ENCODE data around the gene PLLP. TPM values are rescaled to one million over a fixed set of nuclear protein-coding genes. Genes with fewer than 3 reads are reported as not detected.

Gene PLLP
- total RNA-seq, 1 donor from 2014 or later, result 0.79 TPM

DNA sequence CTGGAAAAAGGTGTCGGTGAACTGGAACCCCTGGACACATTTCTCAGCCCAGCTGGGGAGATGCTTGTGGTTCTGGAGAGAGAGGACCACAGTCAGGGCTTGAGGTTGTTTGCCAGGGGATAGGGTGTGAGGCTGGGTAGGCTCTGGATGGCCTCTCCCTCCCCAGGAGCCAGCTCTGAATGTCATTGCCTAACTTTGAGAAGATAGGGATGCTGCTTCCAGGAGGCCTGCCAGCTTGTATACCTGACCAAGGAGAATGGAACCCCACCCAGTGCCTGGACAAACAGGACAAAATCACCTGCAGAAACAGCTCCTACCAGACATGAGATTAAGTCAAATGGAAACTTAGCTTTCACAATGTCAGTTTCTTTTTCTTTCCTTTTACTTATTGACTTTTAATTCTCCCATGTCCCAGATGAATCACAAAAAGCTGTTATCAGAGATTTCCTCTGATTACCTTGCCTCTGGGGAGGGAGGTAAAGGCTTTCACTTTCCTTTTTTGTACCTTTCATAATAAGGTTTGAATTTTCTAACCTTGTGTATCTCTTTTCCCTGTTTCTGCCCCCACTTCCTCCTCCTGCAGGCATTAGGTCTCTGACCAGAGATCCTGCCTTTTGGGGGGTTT is 29.8 kb upstream of the PLLP start:
- no peak for TF ChIP-seq CTCF (conservative IDR thresholded peaks at IDR 0.05)
- Mint-ChIP-seq H3K4me1 (peaks cover 4% of the 10 kb centered on the region), H3K27ac (ENCODE audit: unreplicated experiment) (no peak overlapping the region), H3K36me3 (ENCODE audit: low read depth) (no peaks in the 10 kb centered on the region), H3K4me3 (no peak overlapping the region), H3K27me3 (ENCODE audit: low read depth) (peaks cover 13% of the 10 kb centered on the region), H3K9me3 (no peaks in the 10 kb centered on the region)
- DNase-seq (ENCODE audit: low read depth, low spot score), result no peak

- Mint-ChIP-seq H3K4me1 (peaks cover 4% of the 10 kb centered on the region), H3K27me3 (ENCODE audit: low read depth) (peaks cover 13% of the 10 kb centered on the region), H3K4me3 (no peak overlapping the region), H3K36me3 (ENCODE audit: low read depth) (no peaks in the 10 kb centered on the region), H3K27ac (ENCODE audit: unreplicated experiment) (no peak overlapping the region), H3K9me3 (no peaks in the 10 kb centered on the region)
- no peak for TF ChIP-seq CTCF (conservative IDR thresholded peaks at IDR 0.05)
- no peak for DNase-seq (ENCODE audit: low read depth, low spot score)
Measured at GRCh38 chr16:57313509-57313908, 29.0 kb upstream of the PLLP start.

GRCh38 chr16:57310801-57311200 is 26.3 kb upstream of the PLLP start:
- H3K4me1 Mint-ChIP-seq, result no peaks in the 10 kb centered on the region
- H3K27me3 Mint-ChIP-seq (ENCODE audit: low read depth), result peaks cover 13% of the 10 kb centered on the region
- no peak for TF ChIP-seq CTCF (conservative IDR thresholded peaks at IDR 0.05)
- no peaks in the 10 kb centered on the region for H3K36me3 Mint-ChIP-seq (ENCODE audit: low read depth)
- H3K9me3 Mint-ChIP-seq, result no peaks in the 10 kb centered on the region
- no peak for DNase-seq (ENCODE audit: low read depth, low spot score)
- H3K27ac Mint-ChIP-seq (ENCODE audit: unreplicated experiment), result no peak overlapping the region
- H3K4me3 Mint-ChIP-seq, result no peak overlapping the region

DNA sequence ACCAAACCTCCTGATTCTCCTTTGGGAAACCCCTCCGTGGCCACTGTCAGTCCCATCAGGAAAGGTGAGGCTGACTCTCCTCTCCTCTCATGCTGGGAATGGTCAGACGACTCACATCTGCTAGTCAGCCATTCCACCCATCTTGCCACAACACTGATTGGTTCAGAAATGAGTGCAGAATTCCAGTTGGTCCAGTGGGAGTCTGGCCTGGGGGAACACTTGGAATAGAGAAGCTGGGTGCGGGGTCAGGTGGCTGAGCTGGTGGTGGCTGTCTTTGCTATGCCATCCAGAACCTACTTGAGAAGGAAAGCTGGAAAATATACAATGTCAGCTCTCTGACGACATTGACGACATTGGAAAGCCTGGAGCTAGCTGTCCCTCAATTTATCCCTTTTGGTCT is 23.6 kb upstream of the PLLP start:
- DNase-seq (ENCODE audit: low read depth, low spot score), result no peak

DNA sequence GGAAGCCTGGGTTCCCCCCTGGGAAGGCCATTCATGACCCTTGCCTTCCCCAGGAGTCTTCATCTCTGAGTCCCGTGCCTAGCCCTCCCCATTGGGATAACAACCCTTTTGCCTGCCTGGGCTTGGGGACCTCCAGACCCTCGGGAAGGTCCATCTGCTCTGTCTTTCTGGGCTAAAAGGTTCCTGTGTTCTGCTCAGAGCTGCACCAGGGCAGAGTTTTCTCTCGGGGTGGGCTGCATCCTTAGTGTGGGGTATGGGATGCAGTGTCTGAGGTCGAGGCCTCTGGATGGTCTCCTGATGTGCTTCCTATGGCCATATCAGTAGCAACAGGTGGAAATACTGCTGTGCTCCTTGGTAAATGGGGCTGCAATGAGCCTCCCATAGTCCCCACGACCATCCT is 22.9 kb upstream of the PLLP start:
- DNase-seq (ENCODE audit: low read depth, low spot score), result no peak
- TF ChIP-seq CTCF (conservative IDR thresholded peaks at IDR 0.05), result no peak
- no peak overlapping the region for H3K4me3 Mint-ChIP-seq
- H3K27ac Mint-ChIP-seq (ENCODE audit: unreplicated experiment), result no peak overlapping the region
- H3K27me3 Mint-ChIP-seq (ENCODE audit: low read depth), result peaks cover 6% of the 10 kb centered on the region
- no peaks in the 10 kb centered on the region for H3K9me3 Mint-ChIP-seq
- no peaks in the 10 kb centered on the region for H3K4me1 Mint-ChIP-seq
- H3K36me3 Mint-ChIP-seq (ENCODE audit: low read depth), result no peaks in the 10 kb centered on the region

More for the DNA sequence above, 23.6 kb upstream of the PLLP start:
- Mint-ChIP-seq H3K9me3 (no peaks in the 10 kb centered on the region), H3K27ac (ENCODE audit: unreplicated experiment) (no peak overlapping the region), H3K4me1 (no peaks in the 10 kb centered on the region), H3K36me3 (ENCODE audit: low read depth) (no peaks in the 10 kb centered on the region), H3K27me3 (ENCODE audit: low read depth) (peaks cover 7% of the 10 kb centered on the region), H3K4me3 (no peak overlapping the region)
- TF ChIP-seq CTCF (conservative IDR thresholded peaks at IDR 0.05), result no peak
